Gastroesophageal sphincter (tissue), 3 donors: ENCODE measurements around the gene NELFA.

ENCODE experiments used
- CTCF ChIP-seq, 4 experiments: fragments of 200-600 bp in 2 of 4; fragments of 450-650 bp in 2 of 4; sonication (generic) in 1 of 4; IDR thresholded peaks; one replicate each; pipeline ENCODE4 v1.5.1; 2017 to 2019; ENCODE audit warnings: antibody characterized with exemption in 4 of 4, mild to moderate bottlenecking in 2 of 4, moderate library complexity in 2 of 4
- EP300 ChIP-seq: sonication (generic); formaldehyde crosslinking; IDR thresholded peaks from one replicate; pipeline ENCODE4 v1.6.1; 2017; ENCODE audit warnings: antibody characterized with exemption, mild to moderate bottlenecking
- POLR2A ChIP-seq, 2 donors: fragments of 450-650 bp; IDR thresholded peaks; one replicate each; pipeline ENCODE4 v1.6.1; 2017; ENCODE audit warnings: antibody characterized with exemption in 2 of 2, mild to moderate bottlenecking in 2 of 2, moderate library complexity in 1 of 2
- POLR2AphosphoS5 ChIP-seq: sonication (generic); formaldehyde crosslinking; IDR thresholded peaks from one replicate; pipeline ENCODE4 v1.6.1; 2017; ENCODE audit warnings: antibody characterized with exemption

- TF ChIP-seq CTCF (IDR thresholded peaks at IDR 0.05) (no peak), POLR2AphosphoS5 (no peak), POLR2A (IDR thresholded peaks at IDR 0.05) (no peak), EP300 (no peak)
Measured at GRCh38 chr4:1985294-1985693, 23.5 kb downstream of the NELFA start.
